Vagina (tissue), 2 donors: Measurements from ENCODE around the gene SLC16A12. TPM values are rescaled to one million over a fixed set of nuclear protein-coding genes. Genes with fewer than 3 reads are reported as not detected.

Experiments
- DNase-seq, 2 donors: peaks; one replicate each; pipeline ENCODE4 v3.0.0-alpha.2; 2017; ENCODE audit errors: extremely low spot score in 2 of 2
- H3K27ac ChIP-seq: fragments of 200-600 bp; sonication (generic); one replicate; pipeline ENCODE4 v1.5.1; 2019
- H3K27me3 ChIP-seq: fragments of 200-600 bp; sonication (generic); one replicate; pipeline ENCODE4 v1.5.1; 2019
- H3K36me3 ChIP-seq, 2 donors: fragments of 200-600 bp; sonication (generic); one replicate each; pipeline ENCODE4 v1.5.1; 2017 to 2019
- H3K4me1 ChIP-seq: fragments of 200-600 bp; sonication (generic); one replicate; pipeline ENCODE4 v1.5.1; 2019
- H3K4me3 ChIP-seq, 2 donors: fragments of 200-600 bp; sonication (generic); 1 replicate in 1 of 2; 2 replicates in 1 of 2; pipeline ENCODE4 v1.5.1; 2016 to 2019
- H3K9me3 ChIP-seq: fragments of 200-600 bp; sonication (generic); one replicate; pipeline ENCODE4 v1.5.1; 2019
- CTCF ChIP-seq, 3 experiments: fragments of 450-650 bp in 2 of 3; fragments of 200-600 bp in 1 of 3; sonication (generic) in 1 of 3; IDR thresholded peaks; one replicate each; pipeline ENCODE4 v1.5.1; 2017 to 2019; ENCODE audit warnings: antibody characterized with exemption in 3 of 3, mild to moderate bottlenecking in 2 of 3, moderate library complexity in 2 of 3
- POLR2A ChIP-seq, 2 donors: fragments of 450-650 bp; IDR thresholded peaks; one replicate each; pipeline ENCODE4 v1.6.1; 2017; ENCODE audit warnings: antibody characterized with exemption in 2 of 2, mild to moderate bottlenecking in 2 of 2, moderate library complexity in 2 of 2
- POLR2AphosphoS5 ChIP-seq, 2 donors: sonication (generic); formaldehyde crosslinking; IDR thresholded peaks; one replicate each; pipeline ENCODE4 v1.9.0; 2017; ENCODE audit warnings: antibody characterized with exemption in 2 of 2, mild to moderate bottlenecking in 2 of 2, low read depth in 1 of 2; ENCODE audit not compliant: insufficient read depth in 1 of 2
- intact Hi-C: fragments of 100-400 bp; cut with DNase I; formaldehyde crosslinking; loops from one replicate; pipeline ENCODE4 v1.15.1; 2023
- total RNA-seq: library from RNA; depleted of rRNA; stranded (reverse); fragments of >200 nt; gene quantifications from one replicate; pipeline ENCODE4 v1.2.3, GENCODE V29; 2016

SLC16A12 gene
- total RNA-seq, 1 donor from 2014 or later = 3.7 TPM

GRCh38 chr10:89523274-89523673 is 12.1 kb downstream of the SLC16A12 start:
- Histone ChIP-seq H3K36me3 (no peaks in the 10 kb centered on the region), H3K9me3 (no peaks in the 10 kb centered on the region), H3K27ac (no peak overlapping the region), H3K4me3 (no peak overlapping the region), H3K27me3 (no peaks in the 10 kb centered on the region), H3K4me1 (peaks cover 21% of the 10 kb centered on the region)
- no peak for DNase-seq
- intact Hi-C loops = no loop called here
- TF ChIP-seq POLR2AphosphoS5 (IDR thresholded peaks at IDR 0.05; ENCODE audit: insufficient read depth in 1 of 2, low read depth in 1 of 2) = no peak
- TF ChIP-seq CTCF (IDR thresholded peaks at IDR 0.05) = no peak
- no peak for TF ChIP-seq POLR2A (IDR thresholded peaks at IDR 0.05)

GRCh38 chr10:89522463-89522862 is 12.9 kb downstream of the SLC16A12 start:
- Histone ChIP-seq H3K4me1 (peaks cover 25% of the 10 kb centered on the region), H3K27ac (no peak overlapping the region), H3K4me3 (no peak overlapping the region), H3K36me3 (no peaks in the 10 kb centered on the region), H3K27me3 (no peaks in the 10 kb centered on the region), H3K9me3 (no peaks in the 10 kb centered on the region)
- DNase-seq = no peak
- intact Hi-C loops = no loop called here
- TF ChIP-seq POLR2AphosphoS5 (IDR thresholded peaks at IDR 0.05; ENCODE audit: insufficient read depth in 1 of 2, low read depth in 1 of 2) = no peak
- no peak for TF ChIP-seq CTCF (IDR thresholded peaks at IDR 0.05)
- TF ChIP-seq POLR2A (IDR thresholded peaks at IDR 0.05) = no peak

GRCh38 chr10:89521368-89521767 is 14.0 kb downstream of the SLC16A12 start:
- Histone ChIP-seq H3K4me1 (peaks cover 25% of the 10 kb centered on the region), H3K36me3 (no peaks in the 10 kb centered on the region), H3K4me3 (no peak overlapping the region), H3K27me3 (no peaks in the 10 kb centered on the region), H3K27ac (peak overlapping the region; percentile 48), H3K9me3 (no peaks in the 10 kb centered on the region)
- no peak for DNase-seq
- no peak for TF ChIP-seq POLR2A (IDR thresholded peaks at IDR 0.05)
- no peak for TF ChIP-seq CTCF (IDR thresholded peaks at IDR 0.05)
- intact Hi-C loops = no loop called here

DNA sequence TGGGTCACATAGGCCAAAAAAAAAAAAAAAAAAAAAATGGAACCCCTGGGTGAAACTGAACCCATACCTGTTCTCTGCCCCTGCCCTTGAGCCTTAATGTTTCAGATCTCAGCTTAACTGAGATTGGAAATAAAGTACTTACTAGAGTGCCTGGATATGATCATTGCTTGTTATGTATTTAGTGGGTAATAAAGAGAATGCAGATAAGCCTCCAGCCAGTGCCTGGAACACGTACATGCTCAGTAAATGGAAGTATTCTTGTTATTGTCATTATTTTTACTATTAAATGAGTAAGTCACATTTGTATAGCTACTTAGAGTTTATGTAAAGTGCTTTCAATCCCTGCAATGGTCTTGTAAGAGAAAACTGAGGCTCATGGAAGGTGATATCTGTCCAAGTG is 14.7 kb downstream of the SLC16A12 start:
- peaks cover 25% of the 10 kb centered on the region for H3K4me1 ChIP-seq
- H3K27me3 ChIP-seq = no peaks in the 10 kb centered on the region
- TF ChIP-seq POLR2A (IDR thresholded peaks at IDR 0.05) (no peak), POLR2AphosphoS5 (IDR thresholded peaks at IDR 0.05; ENCODE audit: insufficient read depth in 1 of 2, low read depth in 1 of 2) (no peak)
- H3K4me3 ChIP-seq = no peak overlapping the region
- intact Hi-C loops = no loop called here
- peak overlapping the region; percentile 48 for H3K27ac ChIP-seq
- DNase-seq = no peak
- H3K36me3 ChIP-seq = no peaks in the 10 kb centered on the region
- no peaks in the 10 kb centered on the region for H3K9me3 ChIP-seq

GRCh38 chr10:89518876-89519842 is 16.2 kb downstream of the SLC16A12 start:
- H3K27me3 ChIP-seq = no peaks in the 10 kb centered on the region
- no peaks in the 10 kb centered on the region for H3K36me3 ChIP-seq
- no peak overlapping the region for H3K4me3 ChIP-seq
- H3K9me3 ChIP-seq = no peaks in the 10 kb centered on the region
- peak overlapping the region; percentile 9 for H3K27ac ChIP-seq
- intact Hi-C loops = no loop called here
- DNase-seq = no peak
- H3K4me1 ChIP-seq = peaks cover 28% of the 10 kb centered on the region
- TF ChIP-seq CTCF (IDR thresholded peaks at IDR 0.05) (no peak), POLR2AphosphoS5 (IDR thresholded peaks at IDR 0.05; ENCODE audit: insufficient read depth in 1 of 2, low read depth in 1 of 2) (peak in 1 of 2 donors; percentile 51)
